Measurements from ENCODE around the gene ARGLU1.

The ARGLU1 gene

DNA sequence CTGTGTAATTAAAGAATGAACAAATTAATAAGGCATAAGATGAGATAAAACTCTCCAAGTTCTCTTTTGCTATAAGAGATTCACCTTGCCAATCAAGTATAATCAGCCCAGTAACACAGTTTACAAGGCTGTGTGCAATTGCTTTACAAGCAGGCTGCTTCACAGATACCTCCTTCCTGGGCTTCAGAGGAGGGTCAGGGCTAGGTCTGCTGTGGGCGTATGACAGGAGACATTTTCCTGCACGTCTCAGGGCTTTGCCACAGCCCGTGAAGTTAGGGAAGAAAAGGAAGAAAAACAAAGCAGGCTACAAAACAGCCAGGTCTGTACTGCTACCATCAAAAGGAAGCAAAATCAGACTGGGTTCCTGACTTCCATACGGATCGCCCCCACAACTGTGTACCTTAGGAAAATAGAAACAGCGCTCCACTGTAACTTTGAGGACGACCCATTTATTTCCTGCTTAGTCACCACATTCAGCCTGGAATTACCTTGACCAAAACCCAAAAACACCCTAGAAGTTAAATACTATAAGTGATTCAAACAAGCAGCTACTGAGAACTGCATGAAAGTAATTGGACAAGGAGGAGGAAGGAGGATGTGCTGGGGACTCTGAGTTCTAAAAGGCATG is 44.9 kb downstream of the ARGLU1 start:
- no peak for DNase-seq

DNA sequence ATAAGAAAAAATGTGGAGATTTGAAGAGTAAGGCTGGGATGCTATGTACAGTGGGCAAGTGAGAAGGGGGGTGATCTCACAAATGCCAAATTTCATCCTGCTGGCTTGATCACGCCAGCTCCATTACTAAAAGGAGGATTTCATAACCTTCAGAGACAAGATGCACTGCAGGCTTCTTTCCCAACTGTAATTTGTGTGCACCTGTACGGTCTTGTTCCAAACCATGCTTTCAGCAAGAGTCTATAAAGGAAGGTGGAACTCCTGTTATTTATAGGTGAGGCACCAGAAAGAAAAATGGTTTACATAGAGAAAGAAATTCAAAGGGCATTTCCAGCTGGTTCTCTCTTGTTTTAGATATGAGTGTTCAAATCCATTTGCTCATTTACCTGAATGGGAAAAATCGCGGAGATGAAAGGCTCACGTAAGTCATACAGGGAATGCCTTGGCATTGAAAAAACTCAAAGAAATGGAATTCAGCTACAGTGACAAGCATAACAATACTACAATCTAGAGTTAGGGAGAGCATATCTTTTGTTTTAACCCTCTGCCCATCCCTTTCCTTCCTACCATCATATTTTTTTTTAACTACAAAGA is 45.7 kb downstream of the ARGLU1 start:
- no peak for DNase-seq

DNA sequence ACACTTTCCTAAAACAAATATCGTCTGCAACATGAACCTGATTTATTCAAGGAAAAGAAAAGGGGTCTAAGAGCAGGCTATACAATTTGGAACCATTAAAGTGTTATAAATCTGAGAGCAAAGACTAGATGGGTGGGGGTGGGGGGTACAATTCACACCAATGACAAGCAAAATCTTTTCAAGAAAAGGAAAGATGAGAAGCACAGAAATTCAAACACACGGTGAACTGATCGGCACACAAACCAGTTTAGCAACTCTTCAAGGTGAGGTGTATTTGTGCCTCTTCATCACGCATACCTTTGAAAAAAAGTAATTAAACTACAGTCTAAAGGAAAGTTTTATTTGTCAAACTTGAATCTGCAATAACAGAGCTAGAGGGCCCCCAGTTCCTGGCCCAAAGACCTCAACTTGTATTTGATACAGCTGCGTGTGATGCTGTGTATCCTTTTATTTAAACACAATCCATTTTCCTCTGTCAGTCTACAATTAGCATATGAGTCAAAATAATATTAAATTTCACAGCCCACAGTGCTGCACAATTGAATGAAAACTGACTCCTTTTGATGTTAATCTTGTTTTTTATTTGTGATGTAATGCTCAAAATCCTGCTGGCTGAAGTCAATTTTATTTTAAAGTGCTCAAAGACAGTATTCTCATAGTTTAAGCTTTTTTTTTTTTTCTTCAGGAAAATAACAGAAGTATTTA is 46.7 kb downstream of the ARGLU1 start:
- no peak for DNase-seq

DNA sequence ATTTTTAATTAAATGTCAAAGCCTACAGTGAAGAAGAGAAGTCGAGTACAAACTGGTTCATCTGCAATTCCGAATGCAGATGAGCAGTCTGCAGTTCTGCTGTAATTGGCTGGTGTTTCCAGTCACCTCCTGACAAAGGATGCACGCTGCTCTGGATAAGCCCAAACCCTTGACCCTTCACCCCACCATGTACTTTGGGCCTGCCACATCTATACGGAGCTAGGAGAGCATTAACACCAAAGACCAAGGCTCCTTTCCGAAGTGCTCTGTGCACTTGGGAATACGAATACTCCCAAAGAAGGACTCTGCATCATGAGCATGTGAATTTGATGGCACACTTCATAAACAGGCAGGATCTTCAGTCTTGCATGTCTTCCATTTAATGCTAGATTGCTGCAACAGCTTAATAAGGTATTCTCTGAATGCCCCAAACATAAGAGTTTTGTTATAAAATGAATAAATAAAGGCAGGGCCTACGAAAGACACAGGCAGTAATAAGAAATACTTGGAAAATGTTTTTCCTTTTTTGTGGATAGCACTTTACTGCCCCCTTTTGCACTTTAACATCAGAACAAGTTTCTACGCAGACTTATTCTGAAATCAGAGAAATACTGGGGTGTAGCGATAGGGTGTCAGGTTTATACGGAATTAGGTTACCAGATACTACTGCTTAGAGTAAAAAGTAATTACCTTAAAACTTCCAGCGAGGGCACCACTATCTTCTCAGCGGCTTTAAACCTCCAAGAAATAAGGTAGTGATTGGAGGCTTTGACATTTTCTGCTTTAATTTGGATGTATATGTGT is 47.5 kb downstream of the ARGLU1 start:
- no peak for DNase-seq

DNA sequence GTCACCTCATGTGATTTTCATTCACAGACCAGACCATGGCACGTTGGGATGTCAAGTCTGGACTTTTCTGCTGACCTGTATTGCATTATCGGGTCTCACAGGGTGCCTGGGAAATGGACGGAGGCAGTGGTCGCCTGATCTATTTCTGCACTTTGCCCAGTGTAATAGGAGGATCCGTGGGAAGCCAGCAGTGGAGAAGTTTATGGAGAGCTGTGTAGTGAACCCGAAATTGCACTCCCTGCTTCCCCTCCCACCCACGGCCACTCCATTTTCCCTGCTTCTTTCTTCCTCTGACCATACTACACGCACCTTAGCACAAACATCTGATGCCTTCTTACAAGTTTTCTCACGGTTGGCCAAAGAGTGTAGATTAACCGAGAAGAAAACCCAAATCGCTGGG is 49.4 kb downstream of the ARGLU1 start:
- no peak for DNase-seq

DNA sequence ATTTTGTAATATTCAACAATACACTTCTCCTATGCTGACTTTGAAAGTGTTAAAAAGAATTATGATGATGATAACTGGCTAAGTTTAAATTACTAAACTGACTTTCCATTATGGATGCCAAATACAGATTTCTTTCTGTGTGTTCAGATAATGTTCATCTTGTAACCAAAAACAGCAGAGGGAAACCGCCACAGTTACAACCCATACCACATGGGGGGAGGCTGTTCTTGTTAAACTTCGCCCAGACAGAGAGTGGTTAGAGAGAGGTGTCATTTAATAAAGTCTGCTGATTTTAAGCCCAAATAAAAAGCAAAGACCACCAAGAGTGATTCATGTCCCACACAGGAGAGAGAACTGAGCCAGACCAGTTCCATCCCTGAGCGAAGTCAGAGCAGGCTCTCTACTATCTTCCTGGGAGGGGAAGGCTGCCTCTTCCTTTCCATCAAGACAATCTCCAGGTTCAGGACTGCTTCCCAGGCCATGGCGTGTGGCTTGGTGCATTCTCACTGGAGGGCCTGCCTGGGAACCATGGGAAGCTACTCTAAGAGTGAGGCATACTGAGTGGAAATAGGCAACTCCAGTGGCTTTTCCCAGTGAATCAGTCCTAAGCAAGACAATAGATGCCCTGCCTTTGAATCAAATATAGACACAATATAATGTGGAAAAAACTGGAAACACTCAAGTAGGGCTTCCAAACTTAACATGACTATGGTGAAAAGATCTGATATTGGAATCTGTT is 50.7 kb downstream of the ARGLU1 start:
- DNase-seq = no peak

DNA sequence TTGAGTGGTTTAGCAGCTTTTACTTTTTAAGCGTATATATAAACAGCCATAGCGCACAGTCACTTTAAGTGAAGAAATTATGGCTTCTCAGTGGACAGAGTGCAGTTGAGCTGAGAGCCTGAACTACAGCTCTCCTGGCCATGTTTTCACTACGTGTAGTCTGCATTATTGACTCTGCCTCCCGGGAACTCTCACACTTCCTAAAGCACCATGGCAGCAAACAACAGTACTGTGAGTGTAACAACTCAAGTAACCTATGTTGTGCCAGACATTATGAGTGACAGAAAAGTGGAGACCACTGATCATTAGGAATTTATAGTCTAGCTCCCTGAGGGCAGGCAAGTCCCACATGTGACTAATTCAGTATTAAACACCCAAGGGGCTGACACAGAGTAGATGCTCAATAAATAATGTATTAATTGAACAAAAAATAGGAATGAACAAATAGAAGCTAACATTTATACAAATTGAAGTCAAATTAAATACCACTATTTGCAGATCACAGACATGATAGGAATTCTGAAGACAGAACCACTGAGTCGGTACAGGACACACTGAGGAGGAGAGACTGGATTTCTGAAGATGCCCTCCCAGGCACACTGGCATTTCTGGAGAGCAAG is 52.2 kb downstream of the ARGLU1 start:
- no peak for DNase-seq

DNA sequence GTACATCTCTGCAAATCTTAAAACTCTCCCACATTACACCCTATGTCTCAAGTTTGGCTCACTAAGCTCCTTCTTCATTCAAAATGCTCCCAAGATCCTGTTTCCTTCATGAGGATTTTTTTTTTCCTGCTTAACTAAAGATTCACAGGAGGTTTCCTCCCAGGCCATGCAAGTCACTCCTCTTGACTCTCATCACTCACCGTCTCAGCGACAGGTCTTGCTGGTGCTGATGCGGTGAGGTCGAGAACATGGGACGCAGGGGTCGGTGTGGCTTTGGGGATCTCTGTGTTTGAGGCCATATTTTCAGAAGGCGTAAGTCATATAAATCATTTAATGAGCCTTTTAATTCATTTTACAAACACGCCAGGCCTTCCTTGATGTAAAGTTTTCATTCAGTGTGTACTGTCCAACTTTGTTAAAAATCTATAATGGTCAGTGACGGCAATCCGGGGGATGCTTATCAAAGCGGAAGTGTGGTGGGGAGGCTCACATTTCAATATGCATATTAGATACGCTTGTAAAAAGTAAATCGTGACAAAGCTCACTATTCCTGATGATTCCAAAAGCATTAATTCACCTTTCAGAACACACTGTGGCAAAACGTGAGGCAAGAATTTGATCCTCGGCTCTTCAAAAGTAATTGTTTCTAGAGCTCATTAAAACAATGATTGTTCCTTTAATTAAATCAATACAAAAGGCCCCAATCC is 52.9 kb downstream of the ARGLU1 start:
- DNase-seq = no peak

DNA sequence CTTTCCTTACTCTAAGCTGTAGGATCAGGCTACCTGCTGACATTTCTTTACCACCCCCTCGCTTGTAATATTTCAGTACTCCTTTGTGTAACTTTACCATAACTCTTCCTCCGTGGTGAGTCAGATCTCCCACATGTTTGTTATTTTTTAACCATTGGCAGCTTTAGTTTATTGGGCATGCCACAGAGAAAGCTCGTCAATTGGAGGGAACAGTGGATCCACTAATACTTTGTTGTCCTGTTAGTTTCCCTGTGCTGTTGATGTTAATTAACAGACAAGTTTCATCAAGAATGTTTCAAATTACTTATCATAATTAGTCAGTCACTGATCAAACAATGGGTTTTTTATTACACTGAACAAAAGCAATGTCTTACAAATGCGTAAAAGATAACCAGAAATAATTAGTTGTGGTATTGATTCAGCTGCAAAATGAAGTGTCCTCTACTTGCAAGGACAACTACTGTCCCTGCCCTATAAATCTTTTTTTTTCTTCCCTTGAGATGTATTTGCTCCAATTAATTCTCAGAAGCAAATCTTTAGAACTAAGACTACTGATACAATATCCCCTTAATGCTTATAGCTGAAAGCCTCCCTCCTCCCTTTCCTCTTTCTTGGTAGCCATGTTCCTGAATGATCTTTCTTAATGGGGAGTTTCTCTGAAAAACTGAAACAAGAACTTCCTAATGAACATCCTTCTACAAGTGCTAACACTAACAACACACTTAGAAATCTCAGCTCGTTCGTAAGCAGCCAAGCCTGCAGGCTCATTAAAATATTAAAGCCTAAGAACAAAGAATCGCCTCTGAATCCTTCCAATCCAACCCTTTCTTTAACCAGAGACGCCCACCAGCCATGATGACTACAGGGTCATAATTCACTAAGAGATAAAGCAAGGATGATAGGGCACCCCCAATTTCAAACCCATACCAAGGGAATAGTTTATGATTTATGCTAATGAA is 54.6 kb downstream of the ARGLU1 start:
- no peak for DNase-seq

DNA sequence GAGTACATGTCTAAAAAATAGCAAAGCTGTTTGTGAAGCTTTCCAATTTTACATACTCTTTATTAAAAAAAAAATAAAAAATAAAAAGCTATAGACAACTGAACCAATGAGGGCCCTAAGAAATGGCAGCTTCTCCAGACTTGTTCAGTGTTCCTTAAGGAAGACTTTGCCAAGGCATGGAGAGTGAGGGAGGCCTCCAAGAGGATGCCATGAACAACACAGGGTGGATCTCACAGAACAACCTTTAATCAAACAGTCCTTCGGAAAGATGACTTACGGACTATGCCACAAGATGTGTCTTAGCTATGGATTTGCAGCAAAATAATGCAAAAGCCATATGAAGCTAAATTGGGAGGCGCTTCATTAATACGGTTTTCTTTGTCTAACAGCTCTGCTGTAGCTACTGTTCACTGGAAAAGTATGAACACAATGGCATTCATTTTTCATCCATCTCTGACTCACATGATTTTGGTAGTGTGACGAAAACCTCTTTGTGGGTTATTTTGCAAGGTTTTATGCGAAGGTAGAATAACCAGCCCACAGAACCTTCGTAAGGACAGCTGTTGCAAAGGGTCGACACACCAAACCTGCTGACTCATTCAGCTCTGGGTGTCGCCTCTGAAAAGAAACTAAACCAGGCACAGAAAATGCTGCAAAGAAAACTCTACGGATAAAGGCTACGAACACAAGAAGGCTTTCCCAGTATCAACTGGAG is 60.2 kb downstream of the ARGLU1 start:
- DNase-seq = no peak

DNA sequence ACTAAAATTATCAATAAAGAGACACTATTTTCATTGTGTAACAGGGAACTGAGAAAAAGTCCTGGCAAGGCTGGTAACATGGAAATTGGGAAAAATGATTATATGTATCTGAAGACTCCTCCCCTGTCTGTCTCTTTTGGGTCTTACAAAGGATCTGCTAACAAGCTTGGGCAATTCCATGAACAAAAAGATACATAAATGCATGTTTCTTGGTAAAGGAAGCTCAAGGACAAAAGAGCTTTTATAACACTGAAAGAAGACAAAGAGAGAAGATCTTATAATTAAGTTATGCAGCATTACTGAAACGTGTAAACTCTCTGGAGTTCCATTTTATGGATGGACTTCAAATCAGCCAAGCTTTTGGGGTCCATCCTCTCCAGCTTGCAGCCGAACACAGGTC is 61.7 kb downstream of the ARGLU1 start:
- DNase-seq = no peak

DNA sequence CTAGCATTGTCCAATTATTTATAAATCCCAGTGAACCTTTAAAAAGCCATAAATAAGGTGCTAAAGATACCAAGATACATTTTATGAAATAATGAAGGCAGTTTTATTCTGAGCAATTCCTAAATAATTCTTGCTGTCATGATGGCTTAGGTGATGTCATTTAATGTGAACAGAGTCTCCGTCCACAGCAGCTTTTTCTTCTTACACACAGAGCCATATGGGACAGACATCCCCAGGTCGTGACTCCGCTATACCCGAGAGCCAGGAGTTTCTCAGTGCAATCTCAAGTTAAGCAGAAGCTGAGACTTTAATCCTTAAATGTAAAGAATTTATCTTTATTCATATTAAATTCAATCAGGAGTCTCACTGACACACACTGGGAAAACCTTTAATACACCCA is 62.2 kb downstream of the ARGLU1 start:
- DNase-seq = no peak

DNA sequence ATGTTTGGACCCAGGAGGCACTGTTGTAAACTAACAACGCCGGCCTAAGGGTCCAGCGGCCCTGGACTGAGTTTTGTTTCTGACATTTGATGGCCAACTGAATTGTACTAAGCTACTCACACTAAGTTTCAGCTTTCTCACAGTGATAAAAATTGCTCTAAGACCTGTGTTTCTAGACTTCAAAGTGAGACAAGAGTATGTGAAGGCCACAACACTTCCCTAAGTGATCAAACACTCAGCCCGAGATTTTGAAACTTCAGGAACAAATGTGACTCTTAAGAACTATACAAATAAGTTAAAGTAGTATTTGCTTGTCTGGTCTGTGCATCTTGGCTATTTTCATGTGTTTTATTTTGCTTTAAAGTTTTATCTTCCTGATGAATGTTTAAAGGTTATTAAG is 62.6 kb downstream of the ARGLU1 start:
- no peak for DNase-seq

DNA sequence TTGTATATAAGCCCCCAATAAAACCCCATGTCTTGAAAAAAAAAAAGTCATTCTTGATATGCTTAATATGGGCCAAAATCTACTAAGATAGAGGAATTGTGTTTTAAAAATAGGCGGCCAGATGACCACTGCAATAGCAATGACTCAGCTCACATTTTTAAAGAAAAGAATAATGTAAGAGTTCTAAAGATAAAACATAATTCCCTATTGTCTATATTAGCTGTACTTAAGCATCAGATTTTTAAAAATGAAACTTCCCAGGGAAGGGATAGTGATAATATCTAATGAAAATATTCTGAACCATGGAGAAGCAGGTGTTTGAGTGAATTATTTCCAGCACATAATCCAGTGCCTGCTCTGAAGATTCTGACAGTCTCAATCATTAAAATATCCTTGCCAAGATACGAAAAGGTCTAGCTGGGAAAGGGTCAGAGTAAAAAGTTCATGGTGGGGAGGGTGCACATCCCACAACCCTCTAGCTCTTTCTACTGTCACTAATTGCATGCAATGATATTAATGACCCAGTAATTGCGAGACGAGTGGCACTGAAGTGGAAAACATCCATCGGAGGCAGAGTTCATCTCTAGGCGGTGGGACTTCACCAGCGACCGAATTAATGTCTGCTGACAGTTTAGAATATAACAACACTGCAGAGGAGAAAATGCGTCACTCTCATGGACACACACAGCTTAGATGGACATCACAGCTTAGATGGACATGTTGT is 64.0 kb downstream of the ARGLU1 start:
- DNase-seq = no peak

DNA sequence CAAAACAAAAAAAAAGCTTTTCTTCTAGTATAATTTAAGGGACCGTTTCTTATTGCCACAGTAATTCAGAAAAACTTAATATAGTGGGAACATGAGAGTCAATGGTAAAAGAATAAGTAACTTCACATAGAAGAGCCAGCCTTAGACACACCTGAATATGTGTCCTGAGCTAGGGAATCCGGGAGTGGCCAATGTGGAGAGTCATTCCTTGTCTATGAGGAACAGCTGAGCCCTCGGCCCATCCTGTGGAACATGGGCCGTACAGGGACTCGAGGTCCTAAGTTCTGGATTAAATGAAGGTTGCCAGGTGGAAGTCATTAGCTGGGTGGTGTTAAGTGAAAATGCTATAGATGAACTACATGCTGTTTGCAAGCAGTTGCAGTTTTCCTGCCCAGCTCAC is 64.7 kb downstream of the ARGLU1 start:
- no peak for DNase-seq

DNA sequence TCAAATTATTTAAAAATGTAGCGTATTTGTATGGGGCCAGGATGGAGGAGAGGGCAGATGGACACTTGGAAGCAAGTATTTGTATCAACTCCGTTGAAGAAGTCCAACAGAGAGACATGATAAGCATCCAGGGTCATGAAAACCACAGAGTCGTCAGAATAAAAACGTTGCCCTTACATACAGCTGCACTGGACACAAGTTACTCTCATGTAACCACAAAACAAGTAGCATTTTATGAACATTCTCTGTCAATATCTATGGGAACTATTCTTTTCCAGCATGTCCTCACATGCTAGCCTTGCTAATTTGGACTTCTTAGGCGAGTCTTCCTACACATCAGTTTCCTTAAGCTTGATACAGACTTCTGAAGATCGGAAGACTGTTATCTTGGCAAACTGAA is 67.5 kb downstream of the ARGLU1 start:
- DNase-seq = no peak

DNA sequence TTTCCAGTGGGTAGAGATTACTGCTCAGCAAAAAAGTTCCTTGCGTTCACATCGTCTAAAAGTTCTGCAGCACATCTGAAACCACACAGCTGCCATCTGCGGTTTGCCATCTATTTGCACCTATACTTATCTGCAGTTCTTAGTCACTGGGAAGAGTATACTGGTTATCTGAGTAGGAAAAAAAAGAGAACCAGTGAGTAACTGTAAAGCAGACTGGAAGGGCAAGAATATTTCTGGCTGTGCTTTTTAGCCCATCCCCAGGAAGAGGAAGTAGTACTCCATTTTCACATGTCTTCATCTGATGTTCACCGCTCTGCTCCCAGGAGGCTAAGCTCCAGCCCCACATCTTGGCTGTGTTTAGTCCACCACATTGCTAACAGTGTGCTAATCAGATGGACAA is 68.0 kb downstream of the ARGLU1 start:
- DNase-seq = no peak

DNA sequence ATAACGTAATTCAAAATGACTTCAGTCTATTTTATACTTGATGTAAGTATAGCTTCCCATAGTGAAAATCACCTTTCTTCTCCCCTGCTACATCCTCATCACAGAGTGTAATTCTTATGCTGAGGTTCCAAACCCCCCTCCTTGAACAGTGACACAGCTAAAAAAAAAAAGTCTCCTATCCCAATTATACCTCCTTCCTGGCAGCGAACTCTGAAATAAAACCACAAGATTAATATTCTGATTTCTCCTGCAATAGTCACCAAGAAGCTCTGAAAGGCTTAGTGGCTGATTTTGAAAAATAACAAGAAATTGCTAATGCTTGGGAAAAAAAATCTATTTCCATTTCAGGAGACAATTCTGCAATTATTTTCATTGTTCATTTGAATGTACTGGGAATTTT is 68.8 kb downstream of the ARGLU1 start:
- DNase-seq = no peak

DNA sequence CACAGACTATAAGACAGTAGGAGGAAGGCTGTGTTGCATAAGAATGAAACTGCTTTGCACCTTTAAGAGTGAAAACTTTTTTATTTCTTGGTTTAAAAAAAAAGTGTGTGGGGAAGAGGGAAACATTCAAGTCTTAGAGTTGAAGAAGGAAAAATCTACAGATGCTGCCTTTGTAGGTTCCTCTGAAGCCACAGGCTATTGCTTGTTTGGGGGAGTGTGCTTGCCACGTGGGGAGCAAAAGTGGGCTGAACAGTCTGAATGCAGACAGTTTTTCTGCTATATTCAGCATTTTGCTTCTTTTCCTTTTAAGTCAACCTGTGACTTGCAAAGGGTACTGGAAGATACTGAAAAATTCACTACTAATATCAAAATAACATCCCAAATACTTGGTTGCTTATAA is 69.4 kb downstream of the ARGLU1 start:
- DNase-seq = no peak
